B cell (primary cell): ENCODE measurements around the gene TBC1D26. TPM values are rescaled to one million over a fixed set of nuclear protein-coding genes. Genes with fewer than 3 reads are reported as not detected.
"Not testable (repeated sequence)": the region's sequence is repeated elsewhere in the genome, so short reads cannot be mapped to it uniquely, and the experiment has no call there.

Experiments
- ATAC-seq: fragments of 200-7000 bp; cut with Tn5 transposase; one replicate; pipeline ENCODE4 v1.10.0; 2021; ENCODE audit warnings: low read depth, mild to moderate bottlenecking, moderate number of reproducible peaks, moderate library complexity
- CTCF ChIA-PET: fragments of 350-600 bp; sonication (Branson Sonifier 250); formaldehyde crosslinking; loops from one replicate; lab custom pipeline; 2021; ENCODE audit warnings: antibody characterized with exemption, inconsistent platforms; lab: Charles Lee
- POLR2A ChIA-PET: fragments of 350-600 bp; sonication (Branson Sonifier 250); formaldehyde crosslinking; loops from one replicate; lab custom pipeline; 2021; ENCODE audit warnings: antibody characterized with exemption; lab: Charles Lee
- DNase-seq: peaks from one replicate; pipeline ENCODE4 v3.0.0; 2013
- H2AFZ ChIP-seq: 2 replicates; pipeline ENCODE4 v1.6.1; 2012; ENCODE audit warnings: mild to moderate bottlenecking, low read depth, low read length; ENCODE audit not compliant: insufficient read depth, poor library complexity, severe bottlenecking
- H3K27ac ChIP-seq, 2 donors: 1 replicate in 1 of 2; 2 replicates in 1 of 2; pipeline ENCODE4 v1.5.1; 2012 to 2013; ENCODE audit warnings: low read length in 2 of 2, mild to moderate bottlenecking in 2 of 2, moderate library complexity in 1 of 2
- H3K27me3 ChIP-seq, 4 experiments: fragments of 200-600 bp in 1 of 4; sonication (generic) in 1 of 4; replicated peaks in 1 of 4; 1 replicate in 2 of 4; 2 replicates in 2 of 4; pipeline versions ENCODE4 v1.6.1 to v1.7.0; 2013 to 2016; ENCODE audit warnings: low read length in 3 of 4, mild to moderate bottlenecking in 2 of 4, mixed read lengths in 1 of 4, moderate library complexity in 1 of 4; ENCODE audit not compliant: insufficient read depth in 4 of 4, control insufficient read depth in 3 of 4; ENCODE audit errors: control extremely low read depth in 1 of 4
- H3K36me3 ChIP-seq, 2 experiments: replicated peaks in 1 of 2; 1 replicate in 1 of 2; 2 replicates in 1 of 2; pipeline versions ENCODE4 v1.6.1 to v1.7.1; 2013; ENCODE audit warnings: low read length in 1 of 2; ENCODE audit not compliant: insufficient read depth in 2 of 2, control insufficient read depth in 1 of 2; ENCODE audit errors: control extremely low read depth in 1 of 2, extremely low read depth in 1 of 2
- H3K4me1 ChIP-seq, 2 donors: fragments of 200-600 bp in 1 of 2; sonication (generic) in 1 of 2; 1 replicate in 1 of 2; 2 replicates in 1 of 2; pipeline versions ENCODE4 v1.5.1 to v1.6.1; 2013 to 2017; ENCODE audit warnings: low read length in 2 of 2; ENCODE audit not compliant: control insufficient read depth in 2 of 2, insufficient read depth in 2 of 2
- H3K4me2 ChIP-seq: replicated peaks from 2 replicates; pipeline ENCODE3; 2012; ENCODE audit warnings: mild to moderate bottlenecking, low read depth, low read length; ENCODE audit not compliant: poor library complexity, severe bottlenecking
- H3K4me3 ChIP-seq, 5 experiments: fragments of 200-600 bp in 1 of 5; sonication (generic) in 1 of 5; 1 replicate in 3 of 5; 2 replicates in 2 of 5; pipeline versions ENCODE4 v1.5.1 to v1.7.0; 2011 to 2016; ENCODE audit warnings: low read length in 4 of 5, mild to moderate bottlenecking in 4 of 5, low read depth in 2 of 5, control low read depth in 1 of 5, moderate library complexity in 1 of 5; ENCODE audit not compliant: insufficient read depth in 1 of 5; ENCODE audit errors: control extremely low read depth in 1 of 5, extremely low read depth in 1 of 5
- H3K79me2 ChIP-seq: fragments of 200-600 bp; sonication (generic); one replicate; pipeline ENCODE4 v1.6.0; 2016; ENCODE audit warnings: low read length; ENCODE audit not compliant: control insufficient read depth, insufficient read depth
- H3K9ac ChIP-seq: fragments of 200-600 bp; sonication (generic); 2 replicates; pipeline ENCODE4 v1.6.1; 2017; ENCODE audit warnings: mild to moderate bottlenecking, low read length, moderate library complexity
- H3K9me3 ChIP-seq, 3 donors: one replicate each; pipeline versions ENCODE4 v1.6.1 to v1.7.1; 2013; ENCODE audit warnings: low read length in 2 of 3; ENCODE audit not compliant: control insufficient read depth in 2 of 3, insufficient read depth in 1 of 3; ENCODE audit errors: control extremely low read depth in 1 of 3
- H4K20me1 ChIP-seq: 2 replicates; pipeline ENCODE4 v1.6.0; 2012; ENCODE audit warnings: mild to moderate bottlenecking, low read length; ENCODE audit not compliant: insufficient read depth, control insufficient read depth, poor library complexity, severe bottlenecking
- H3K27ac Mint-ChIP-seq: one replicate; pipeline ENCODE4 v1.8.0; 2021; ENCODE audit warnings: mixed read lengths
- H3K27me3 Mint-ChIP-seq: one replicate; pipeline ENCODE4 v1.8.0; 2021; ENCODE audit warnings: mixed read lengths
- H3K4me1 Mint-ChIP-seq: one replicate; pipeline ENCODE4 v1.8.0; 2021; ENCODE audit warnings: mixed read lengths
- H3K4me3 Mint-ChIP-seq: one replicate; pipeline ENCODE4 v1.8.0; 2021; ENCODE audit warnings: mixed read lengths
- H3K9me3 Mint-ChIP-seq: one replicate; pipeline ENCODE4 v1.8.0; 2022; ENCODE audit warnings: mixed read lengths; ENCODE audit not compliant: insufficient read depth
- CTCF ChIP-seq: fragments of 200-600 bp; IDR thresholded peaks from one replicate; pipeline ENCODE4 v1.8.0; 2022; ENCODE audit warnings: antibody characterized with exemption, mild to moderate bottlenecking
- EZH2 ChIP-seq: IDR thresholded peaks from 2 replicates; pipeline ENCODE4 v1.6.1; 2012; ENCODE audit warnings: borderline replicate concordance, low read depth, mild to moderate bottlenecking, moderate library complexity, low read length; ENCODE audit not compliant: insufficient read depth, poor library complexity, severe bottlenecking
- WGBS: methylation state at CpG from one replicate; pipeline ENCODE4 v1.1.5; 2013; ENCODE audit warnings: missing lambda C conversion rate; ENCODE audit not compliant: insufficient coverage; 5-methylcytosine and 5-hydroxymethylcytosine counted together
- intact Hi-C: fragments of 100-400 bp; cut with micrococcal nuclease; formaldehyde crosslinking; loops from one replicate; pipeline ENCODE4 v1.10.0; 2022
- polyA plus RNA-seq: library from polyadenylated mRNA; depleted of rRNA; stranded (reverse); fragments of >200 nt; gene quantifications from 2 replicates; pipeline ENCODE4 v1.2.3, GENCODE V29; 2012
- total RNA-seq, 2 donors: library from RNA; stranded (reverse); fragments of 120-200 nt in 1 of 2; gene quantifications; 1 replicate in 1 of 2; 2 replicates in 1 of 2; pipeline versions ENCODE4 v1.2.3 to v1.2.4, GENCODE V29; 2013 to 2022

TBC1D26 gene
- total and polyA plus RNA-seq, 2 donors (not counting 1 experiment from before 2014, with no cell fraction given) = 0.04 TPM; not detected in 1

- ATAC-seq, H4K20me1 ChIP-seq, H3K4me1 ChIP-seq, POLR2A ChIA-PET, H3K36me3 ChIP-seq, H3K27me3 ChIP-seq, DNase-seq, H3K27me3 Mint-ChIP-seq, H3K4me1 Mint-ChIP-seq, H3K4me3 ChIP-seq, H3K9me3 Mint-ChIP-seq, H3K79me2 ChIP-seq, H3K27ac Mint-ChIP-seq, CTCF ChIA-PET, H3K4me3 Mint-ChIP-seq, intact Hi-C loops, H3K9ac ChIP-seq, H3K27ac ChIP-seq, H2AFZ ChIP-seq, H3K9me3 ChIP-seq, H3K4me2 ChIP-seq: not testable (repeated sequence)
- WGBS = 100% methylated on average over 1 of the region's 7 CpGs
These were observed 38.6 kb downstream of the TBC1D26 start for GRCh38 chr17:15770679-15771078.

- H3K4me3 ChIP-seq = no peak overlapping the region
- H3K27ac ChIP-seq = no peak overlapping the region
- peaks cover 2 to 17% (median 2%) of the 10 kb centered on the region in 3 donors for H3K9me3 ChIP-seq
- H3K4me2 ChIP-seq = no peak overlapping the region
- POLR2A ChIA-PET = no interaction called here
- intact Hi-C loops = no loop called here
- H4K20me1 ChIP-seq = no peaks in the 10 kb centered on the region
- peaks cover 0 to 3% (median under 1%) of the 10 kb centered on the region in 4 experiments for H3K27me3 ChIP-seq
- DNase-seq (no peak), ATAC-seq (no peak)
- no peaks in the 10 kb centered on the region for H3K79me2 ChIP-seq
- H3K36me3 ChIP-seq = no peaks in the 10 kb centered on the region
- no peaks in the 10 kb centered on the region for H3K4me1 ChIP-seq
- Mint-ChIP-seq H3K4me3 (no peak overlapping the region), H3K27ac (no peak overlapping the region), H3K4me1 (no peaks in the 10 kb centered on the region), H3K9me3 (peaks cover 26% of the 10 kb centered on the region), H3K27me3 (peaks cover 26% of the 10 kb centered on the region)
- no peak for TF ChIP-seq CTCF
- TF ChIP-seq EZH2 = no peak
- no peak overlapping the region for H3K9ac ChIP-seq
- CTCF ChIA-PET = no interaction called here
- H2AFZ ChIP-seq = no peak overlapping the region
These were observed 44.8 kb downstream of the TBC1D26 start for GRCh38 chr17:15776871-15777270.
